H54 (cell line): ENCODE results near the gene STAU1.
"Not testable (repeated sequence)": the region's sequence is repeated elsewhere in the genome, so short reads cannot be mapped to it uniquely, and the experiment has no call there.

Experiments
- DNase-seq: peaks from one replicate; pipeline ENCODE4 v3.0.0; 2011; ENCODE audit warnings: low spot score, mixed read lengths; ENCODE audit not compliant: insufficient read length
- FAIRE-seq: peaks from 3 replicates; lab custom pipeline; 2011; peaks lifted over from hg19 to GRCh38; lab: Jason Lieb, UNC
- POLR2A ChIP-seq: IDR thresholded peaks from 2 replicates; pipeline ENCODE4 v1.6.1; 2011; ENCODE audit warnings: low read depth, mild to moderate bottlenecking, low read length

The STAU1 gene

GRCh38 chr20:49146442-49147225 is 41.5 kb downstream of the STAU1 start:
- DNase-seq (no peak), FAIRE-seq (no peak)
- TF ChIP-seq POLR2A, result no peak

- no peak for FAIRE-seq
Measured at GRCh38 chr20:49140834-49141233, 47.3 kb downstream of the STAU1 start.

DNA sequence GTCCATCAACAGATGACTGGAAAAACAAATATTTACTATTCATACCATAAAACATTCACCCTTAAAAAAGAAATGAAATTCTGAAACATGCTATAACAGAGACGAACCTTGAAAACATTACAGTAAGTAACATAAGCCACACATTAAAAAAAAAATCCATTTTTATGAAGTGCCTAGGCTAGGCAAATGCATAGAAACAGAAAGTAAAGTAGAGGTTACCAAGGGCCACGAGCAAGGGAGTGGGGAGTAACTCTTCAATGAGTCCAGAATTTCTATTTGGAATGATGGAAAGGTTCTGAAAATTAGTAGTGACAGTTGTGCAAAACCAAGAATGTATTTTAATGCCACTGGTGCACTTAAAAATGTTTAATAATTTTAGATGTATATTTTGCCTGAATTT is 47.7 kb downstream of the STAU1 start:
- TF ChIP-seq POLR2A, result no peak
- DNase-seq (no peak), FAIRE-seq (no peak)

More at GRCh38 chr20:49140834-49141233, 47.3 kb downstream of the STAU1 start:
- TF ChIP-seq POLR2A, result no peak
- no peak for DNase-seq

DNA sequence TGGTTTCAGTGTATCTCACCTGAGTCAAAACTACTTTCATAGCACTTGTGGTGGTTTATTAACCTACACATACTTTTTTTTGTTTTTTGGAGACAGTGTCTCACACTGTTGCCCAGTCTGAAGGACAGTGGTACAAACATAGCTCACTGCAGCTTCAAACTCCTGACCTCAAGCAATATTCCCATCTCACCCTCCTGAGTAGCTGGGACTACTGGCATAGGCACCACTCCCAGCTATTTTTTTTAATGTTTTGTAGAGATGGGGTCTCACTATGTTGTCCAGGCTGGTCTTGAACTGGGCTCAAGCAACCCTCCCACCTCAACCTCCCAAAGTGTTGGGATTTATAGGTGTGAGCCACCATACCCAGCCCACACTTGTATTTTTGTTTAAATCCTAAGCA is 49.7 kb downstream of the STAU1 start:
- FAIRE-seq, result no peak
- TF ChIP-seq POLR2A, result no peak
- DNase-seq, result no peak

GRCh38 chr20:49136817-49137571 is 51.1 kb downstream of the STAU1 start:
- no peak for FAIRE-seq
- no peak for DNase-seq
- TF ChIP-seq POLR2A, result no peak

GRCh38 chr20:49134797-49135196 is 53.3 kb downstream of the STAU1 start:
- not testable (repeated sequence) for FAIRE-seq, DNase-seq

- TF ChIP-seq POLR2A, result no peak
- FAIRE-seq (no peak), DNase-seq (no peak)
Measured at GRCh38 chr20:49133571-49133970, 54.6 kb downstream of the STAU1 start.

DNA sequence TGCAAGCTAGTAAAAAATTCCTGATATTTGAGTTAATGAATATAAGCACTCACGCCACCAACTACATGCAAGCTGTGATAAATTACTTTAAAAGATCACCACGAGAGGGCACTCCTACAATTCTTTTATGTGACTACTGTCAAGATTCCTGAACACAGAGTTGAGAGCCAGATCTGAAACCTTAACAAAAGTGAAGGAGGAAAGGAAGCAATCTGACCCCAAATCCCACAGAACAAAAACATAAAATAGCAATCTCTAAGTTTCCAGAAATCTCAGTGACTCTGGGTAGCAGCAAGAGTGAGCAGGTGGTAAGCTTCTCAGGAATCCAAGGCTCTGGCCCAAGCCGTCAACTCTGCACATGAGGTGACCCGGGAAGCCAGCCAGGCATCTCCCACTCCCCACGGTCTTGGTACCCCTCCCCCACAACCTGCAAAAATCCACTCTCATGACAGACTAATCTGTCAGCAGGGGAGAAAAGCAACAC is 55.1 kb downstream of the STAU1 start:
- FAIRE-seq (no peak), DNase-seq (peak; percentile 20)

DNA sequence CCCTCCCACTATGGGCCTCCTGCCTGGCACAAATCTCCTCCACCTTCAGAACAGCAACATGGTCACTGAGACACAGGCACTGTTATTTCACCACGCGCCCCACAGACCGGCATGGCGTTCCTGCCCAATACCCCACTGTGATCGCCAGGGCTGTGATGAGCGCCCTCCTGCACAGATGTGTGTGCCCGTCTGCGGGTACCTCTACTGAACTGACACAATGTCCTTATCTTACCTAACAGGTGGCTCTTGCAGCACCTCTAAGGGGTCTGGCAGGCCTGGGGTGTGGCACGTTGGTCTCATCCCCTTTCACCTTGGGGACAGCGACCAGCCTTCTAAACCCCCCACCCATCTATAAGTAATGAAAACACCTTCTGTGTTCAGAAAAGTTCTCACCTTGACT is 64.2 kb downstream of the STAU1 start:
- FAIRE-seq (no peak), DNase-seq (no peak)
- no peak for TF ChIP-seq POLR2A

More for the DNA sequence above, 55.1 kb downstream of the STAU1 start:
- no peak for TF ChIP-seq POLR2A

- FAIRE-seq, result no peak
Measured at GRCh38 chr20:49122920-49123319, 65.2 kb downstream of the STAU1 start.

GRCh38 chr20:49119988-49120387 is 68.1 kb downstream of the STAU1 start:
- DNase-seq (no peak), FAIRE-seq (no peak)
- TF ChIP-seq POLR2A, result no peak

More at GRCh38 chr20:49122920-49123319, 65.2 kb downstream of the STAU1 start:
- no peak for TF ChIP-seq POLR2A
- DNase-seq, result no peak

- DNase-seq (no peak), FAIRE-seq (no peak)
- no peak for TF ChIP-seq POLR2A
Measured at GRCh38 chr20:49118307-49118706, 69.8 kb downstream of the STAU1 start.

GRCh38 chr20:49115564-49115963 is 72.6 kb downstream of the STAU1 start:
- FAIRE-seq (no peak), DNase-seq (no peak)
- no peak for TF ChIP-seq POLR2A

GRCh38 chr20:49112596-49113274 is 75.4 kb downstream of the STAU1 start:
- no peak for TF ChIP-seq POLR2A
- FAIRE-seq, result no peak
- peak; percentile 19 for DNase-seq
